Measurements from ENCODE around the gene DHRSX. TPM values are rescaled to one million over a fixed set of nuclear protein-coding genes. Genes with fewer than 3 reads are reported as not detected.
A peak's percentile ranks its signal among the peaks of the same experiment; 100 is the strongest.

The DHRSX gene
- total RNA-seq, 1 donor from 2014 or later, result 19.0 TPM

DNA sequence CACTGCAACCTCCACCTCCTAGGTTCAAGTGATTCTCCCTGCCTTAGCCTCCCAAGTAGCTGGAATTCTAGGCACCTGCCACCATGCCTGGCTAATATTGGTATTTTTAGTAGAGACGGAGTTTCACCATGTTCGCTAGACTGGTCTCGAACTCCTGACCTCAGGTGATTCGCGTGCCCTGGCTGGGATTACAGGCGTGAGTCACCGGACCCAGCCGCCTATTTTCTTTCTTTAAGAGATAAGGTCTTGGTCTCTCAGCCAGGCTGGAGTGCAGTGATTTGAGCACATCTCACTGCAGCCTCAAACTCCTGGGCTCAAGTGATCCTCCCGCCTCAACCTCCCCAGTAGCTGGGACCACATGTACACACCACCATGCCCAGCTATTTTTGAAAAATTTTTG is 166.5 kb downstream of the DHRSX start:
- Histone ChIP-seq H3K4me3 (ENCODE audit: low read depth, low read length) (no peak overlapping the region), H3K36me3 (ENCODE audit: control insufficient read depth, insufficient read depth, low read length) (no peaks in the 10 kb centered on the region), H3K27me3 (ENCODE audit: control insufficient read depth, insufficient read depth, low read length) (no peaks in the 10 kb centered on the region)
- TF ChIP-seq CTCF (IDR thresholded peaks at IDR 0.05; ENCODE audit: insufficient read depth, low read length, severe bottlenecking), result no peak
- FAIRE-seq (no peak), DNase-seq (ENCODE audit: low read depth) (peak; percentile 12)

- Histone ChIP-seq H3K27me3 (ENCODE audit: control insufficient read depth, insufficient read depth, low read length) (no peaks in the 10 kb centered on the region), H3K36me3 (ENCODE audit: control insufficient read depth, insufficient read depth, low read length) (no peaks in the 10 kb centered on the region), H3K4me3 (ENCODE audit: low read depth, low read length) (no peak overlapping the region)
- DNase-seq (ENCODE audit: low read depth) (no peak), FAIRE-seq (no peak)
- no peak for TF ChIP-seq CTCF (IDR thresholded peaks at IDR 0.05; ENCODE audit: insufficient read depth, low read length, severe bottlenecking)
Measured at GRCh38 chrX:2332252-2332651, 168.5 kb downstream of the DHRSX start.

- no peak overlapping the region for H3K4me3 ChIP-seq (ENCODE audit: low read depth, low read length)
- H3K36me3 ChIP-seq (ENCODE audit: control insufficient read depth, insufficient read depth, low read length), result no peaks in the 10 kb centered on the region
- FAIRE-seq (no peak), DNase-seq (ENCODE audit: low read depth) (no peak)
- H3K27me3 ChIP-seq (ENCODE audit: control insufficient read depth, insufficient read depth, low read length), result no peaks in the 10 kb centered on the region
- no peak for TF ChIP-seq CTCF (IDR thresholded peaks at IDR 0.05; ENCODE audit: insufficient read depth, low read length, severe bottlenecking)
Measured at GRCh38 chrX:2330910-2331309, 169.9 kb downstream of the DHRSX start.

- H3K27me3 ChIP-seq (ENCODE audit: control insufficient read depth, insufficient read depth, low read length), result no peaks in the 10 kb centered on the region
- TF ChIP-seq CTCF (IDR thresholded peaks at IDR 0.05; ENCODE audit: insufficient read depth, low read length, severe bottlenecking), result no peak
- no peak overlapping the region for H3K4me3 ChIP-seq (ENCODE audit: low read depth, low read length)
- no peaks in the 10 kb centered on the region for H3K36me3 ChIP-seq (ENCODE audit: control insufficient read depth, insufficient read depth, low read length)
- FAIRE-seq (no peak), DNase-seq (ENCODE audit: low read depth) (no peak)
Measured at GRCh38 chrX:2330487-2330886, 170.3 kb downstream of the DHRSX start.

GRCh38 chrX:2327423-2327822 is 173.4 kb downstream of the DHRSX start:
- Histone ChIP-seq H3K4me3 (ENCODE audit: low read depth, low read length) (no peak overlapping the region), H3K27me3 (ENCODE audit: control insufficient read depth, insufficient read depth, low read length) (no peaks in the 10 kb centered on the region), H3K36me3 (ENCODE audit: control insufficient read depth, insufficient read depth, low read length) (no peaks in the 10 kb centered on the region)
- DNase-seq (ENCODE audit: low read depth) (no peak), FAIRE-seq (peak; percentile 50)
- no peak for TF ChIP-seq CTCF (IDR thresholded peaks at IDR 0.05; ENCODE audit: insufficient read depth, low read length, severe bottlenecking)

DNA sequence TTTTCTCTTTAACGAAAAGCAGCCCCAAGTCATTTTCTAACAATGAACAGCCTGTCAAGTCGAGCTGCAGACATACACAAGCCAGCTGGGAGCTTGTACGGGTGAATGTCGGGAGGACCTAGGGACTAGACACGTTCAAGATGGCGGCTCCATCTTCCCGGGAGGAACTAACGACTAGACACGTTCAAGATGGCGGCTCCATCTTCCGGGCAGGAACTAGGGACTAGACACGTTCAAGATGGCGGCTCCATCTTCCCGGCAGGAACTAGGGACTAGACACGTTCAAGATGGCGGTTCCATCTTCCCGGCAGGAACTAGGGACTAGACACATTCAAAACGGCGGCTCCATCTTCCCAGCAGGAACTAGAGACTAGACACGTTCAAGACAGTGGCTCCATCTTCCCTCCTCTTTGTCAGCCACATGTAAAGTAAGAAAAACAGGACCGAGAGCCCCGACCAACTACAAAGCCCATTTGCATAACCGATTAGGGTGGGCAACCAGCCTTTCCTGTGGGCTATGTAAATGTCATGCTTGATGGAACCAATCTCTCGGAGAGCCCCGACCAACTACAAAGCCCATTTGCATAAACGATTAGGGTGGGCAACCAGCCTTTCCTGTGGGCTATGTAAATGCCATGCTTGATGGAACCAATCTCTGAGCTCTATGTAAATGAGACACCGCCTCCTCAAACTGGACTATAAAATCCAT is 175.5 kb downstream of the DHRSX start:
- FAIRE-seq, result peak; percentile 62

More for the DNA sequence above, 175.5 kb downstream of the DHRSX start:
- Histone ChIP-seq H3K27me3 (ENCODE audit: control insufficient read depth, insufficient read depth, low read length) (no peaks in the 10 kb centered on the region), H3K36me3 (ENCODE audit: control insufficient read depth, insufficient read depth, low read length) (no peaks in the 10 kb centered on the region), H3K4me3 (ENCODE audit: low read depth, low read length) (peak overlapping the region; percentile 1)
- TF ChIP-seq CTCF (IDR thresholded peaks at IDR 0.05; ENCODE audit: insufficient read depth, low read length, severe bottlenecking), result no peak
- peak; percentile 3 for DNase-seq (ENCODE audit: low read depth)
